HCEC 1CT (cell line): Measurements from ENCODE around the gene LENG9.
A peak's percentile ranks its signal among the peaks of the same experiment; 100 is the strongest.
"Not testable (repeated sequence)": the region's sequence is repeated elsewhere in the genome, so short reads cannot be mapped to it uniquely, and the experiment has no call there.

Experiments
- DNase-seq: peaks from one replicate; pipeline ENCODE4 v3.0.0-alpha.2; 2017

LENG9 gene

DNA sequence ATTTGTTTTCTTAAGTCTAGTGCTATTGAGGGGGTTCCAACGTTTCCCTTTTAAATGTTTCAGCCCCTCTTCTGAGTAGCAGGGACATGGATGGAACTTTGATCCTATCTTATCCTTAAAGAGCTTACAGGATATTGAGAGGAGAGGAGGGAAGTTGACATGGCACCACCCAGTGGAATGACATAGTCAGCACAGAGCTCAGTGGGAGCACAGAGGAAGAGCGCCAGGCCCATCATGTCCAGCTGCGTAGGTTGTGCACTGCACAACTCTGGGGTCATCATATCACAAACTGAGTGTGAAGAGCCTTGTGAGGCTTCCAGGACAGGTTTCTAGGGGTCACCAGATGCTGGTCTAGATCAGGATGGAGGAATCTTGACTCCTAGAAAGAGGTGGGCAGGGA lies 14.1 kb upstream of the LENG9 start:
- DNase-seq = no peak

DNA sequence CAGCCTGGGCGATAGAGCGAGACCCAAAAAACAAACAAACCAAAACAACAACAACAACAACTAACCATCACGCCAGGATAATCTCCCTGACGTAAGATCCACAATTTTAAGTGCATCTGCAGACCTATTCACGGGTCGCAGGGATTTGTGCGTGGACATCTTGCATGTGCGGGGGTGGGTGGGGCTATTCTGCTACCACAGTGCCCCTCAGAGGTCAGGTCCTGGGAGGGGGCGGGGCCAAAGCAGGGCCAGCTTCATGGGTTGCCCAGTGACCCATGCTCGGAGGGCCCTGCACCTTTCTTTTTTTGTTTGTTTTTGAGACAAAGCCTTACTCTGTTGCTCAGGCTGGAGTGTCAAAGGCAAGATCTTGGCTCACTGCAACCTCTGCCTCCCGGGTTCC lies 12.1 kb upstream of the LENG9 start:
- no peak for DNase-seq

- no peak for DNase-seq
These were observed 10.4 kb upstream of the LENG9 start for GRCh38 chr19:54473892-54474372.

GRCh38 chr19:54473071-54473891 lies 9.7 kb upstream of the LENG9 start, which contains the start of gene CDC42EP5:
Gene CDC42EP5 (minus strand): TSS chr19:54473296. CDS start chr19:54465547, 7,749 bp downstream.
- DNase-seq = peak; percentile 63

DNA sequence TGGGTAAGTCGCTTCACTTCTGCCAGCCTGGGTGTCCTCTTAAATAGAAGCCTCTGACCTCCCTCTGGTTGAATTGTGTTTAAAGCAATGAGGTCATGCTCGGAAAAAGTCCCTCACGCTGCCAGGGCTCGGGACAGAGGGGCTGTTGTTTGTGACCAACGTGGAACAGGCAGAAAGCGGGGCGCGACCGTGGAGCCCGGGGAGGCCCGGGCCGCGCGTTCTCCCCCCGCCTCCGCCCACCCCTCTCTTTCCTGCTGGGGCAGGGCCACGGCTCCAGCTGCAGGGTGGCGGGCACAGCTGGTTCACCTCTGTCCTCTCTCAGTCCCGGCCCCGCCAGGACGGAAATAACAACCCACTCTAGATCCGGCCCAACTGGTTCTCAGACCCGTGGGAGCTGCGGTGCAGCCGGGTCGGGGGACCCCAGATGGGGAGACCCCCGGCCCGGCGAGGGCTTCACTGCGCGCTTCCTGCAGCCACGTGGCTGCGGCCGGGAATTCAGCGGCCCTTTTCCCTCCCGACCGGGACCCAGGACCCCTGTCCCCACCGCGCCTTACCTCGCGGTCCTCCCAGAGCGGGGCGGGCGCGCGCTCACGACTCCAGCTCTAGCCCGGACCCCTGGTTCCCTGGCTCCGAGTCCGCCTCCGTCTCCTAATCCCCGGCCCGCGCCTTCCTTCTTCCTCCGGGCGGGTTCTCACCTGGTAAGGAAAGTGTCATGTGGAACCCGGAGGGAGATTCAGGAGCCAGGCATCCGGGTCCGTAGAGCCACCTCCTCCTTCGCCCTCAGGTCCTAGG lies 7.6 kb upstream of the LENG9 start:
- DNase-seq = no peak

- DNase-seq = no peak
These were observed 6.8 kb upstream of the LENG9 start for GRCh38 chr19:54470276-54470887.

DNA sequence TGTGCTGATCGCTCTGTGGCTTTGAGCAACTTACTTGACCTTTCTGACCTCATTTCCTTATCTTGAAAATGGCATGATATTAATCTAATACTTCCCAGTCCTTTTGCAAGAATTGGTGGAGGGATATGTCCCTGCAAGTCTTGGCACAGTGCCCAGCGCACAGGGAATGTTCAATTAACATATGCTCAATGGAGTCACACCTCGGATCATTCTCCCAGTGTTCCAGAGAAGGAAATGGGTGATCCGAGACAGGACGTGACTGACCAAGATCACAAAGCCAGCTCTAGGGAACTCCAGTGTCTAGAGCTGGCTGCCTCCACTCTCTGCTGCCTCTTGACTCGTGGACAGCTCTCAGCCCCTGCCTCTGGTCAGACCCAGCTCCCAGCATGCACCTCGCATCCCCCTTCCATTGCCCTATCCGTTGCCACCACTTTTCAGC lies 5.9 kb upstream of the LENG9 start:
- DNase-seq = no peak

DNA sequence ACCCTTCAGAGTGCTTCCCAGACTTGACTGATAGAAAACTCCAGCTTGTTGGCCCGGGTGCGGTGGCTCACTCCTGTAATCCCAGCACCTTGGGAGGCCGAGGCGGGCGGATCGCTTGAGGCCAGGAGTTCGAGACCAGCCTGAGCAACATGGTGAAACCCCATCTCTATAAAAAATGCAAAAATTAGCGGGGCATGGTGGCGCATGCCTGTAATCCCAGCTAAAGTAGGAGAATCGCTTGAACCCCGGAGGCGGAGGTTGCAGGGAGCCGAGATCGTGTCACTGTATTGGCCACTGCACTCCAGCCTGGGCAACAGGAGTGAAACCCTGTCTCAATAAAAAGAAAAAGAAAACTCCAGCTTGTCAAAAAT lies 2.5 kb upstream of the LENG9 start:
- not testable (repeated sequence) for DNase-seq

GRCh38 chr19:54465426-54466109 lies 2.0 kb upstream of the LENG9 start:
- no peak for DNase-seq

DNA sequence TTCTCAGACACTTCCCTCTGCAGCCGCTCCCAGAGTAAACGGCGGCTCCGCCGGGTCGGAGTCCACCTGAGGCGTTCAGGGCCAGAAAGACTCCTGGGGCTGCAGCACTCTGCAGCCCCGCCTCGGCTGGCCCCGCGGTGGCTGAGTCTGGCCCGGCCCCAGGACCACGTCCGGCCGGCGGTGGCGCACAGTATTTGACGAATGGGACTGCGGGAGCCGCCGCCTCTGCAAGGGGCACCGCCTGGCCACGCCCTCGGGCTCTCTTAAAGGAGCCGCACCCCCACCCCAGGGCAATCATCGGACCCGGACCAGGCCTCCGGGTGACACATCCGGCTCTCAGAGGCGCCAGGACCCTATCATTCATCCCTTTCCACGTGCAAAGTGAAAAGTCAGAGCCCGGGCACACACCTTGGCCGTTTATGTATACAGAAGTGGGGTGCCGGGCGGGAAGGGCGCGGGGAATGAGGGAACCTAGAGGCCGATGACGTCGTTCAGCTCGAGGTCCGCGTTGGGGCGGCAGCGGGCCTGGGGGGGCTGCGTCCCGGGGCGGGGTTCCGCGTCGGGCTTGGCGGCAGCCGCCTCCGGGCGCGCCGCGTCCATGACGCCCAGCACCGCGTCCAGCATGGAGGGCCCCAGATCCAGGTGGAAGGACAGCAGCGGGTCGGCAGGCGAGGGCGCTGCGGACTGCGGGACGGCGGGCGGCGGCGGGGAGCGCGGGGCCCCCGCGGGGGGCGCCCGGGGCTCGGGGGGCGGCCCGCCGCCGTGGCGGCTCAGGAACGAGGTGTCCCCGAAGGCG lies 1.2 kb upstream of the LENG9 start:
- peak; percentile 89 for DNase-seq

DNA sequence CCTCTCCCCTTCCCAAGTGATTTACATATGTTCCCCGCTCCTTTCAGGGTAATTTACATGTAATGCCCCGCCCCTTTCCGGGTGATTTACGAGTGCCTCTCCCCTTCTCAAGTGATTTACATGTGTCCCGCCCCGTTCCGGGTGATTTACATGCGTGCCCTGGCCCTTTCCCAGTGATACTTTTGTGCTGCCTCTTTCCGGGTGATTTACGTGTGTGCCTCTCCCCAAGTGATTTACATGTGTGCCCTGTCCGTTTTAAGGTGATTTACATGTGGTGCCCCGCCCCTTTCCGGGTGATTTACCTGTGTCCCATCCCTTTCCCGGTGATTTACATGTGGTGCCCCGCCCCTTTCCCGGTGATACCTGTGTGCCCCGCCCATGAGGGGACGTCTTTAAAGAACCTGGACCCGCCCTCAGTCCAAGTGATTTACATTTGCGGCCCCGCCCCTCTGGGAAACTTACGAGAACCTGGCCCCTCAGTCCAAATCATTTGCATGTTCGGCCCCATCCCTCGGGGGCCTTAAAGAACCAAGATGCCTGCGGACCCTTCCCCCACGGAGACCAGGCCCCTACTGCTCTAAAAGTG lies 559 bp upstream of the LENG9 start:
- peak; percentile 76 for DNase-seq

- peak; percentile 59 for DNase-seq
These were observed 685 bp downstream of the LENG9 start for GRCh38 chr19:54462655-54463530.

GRCh38 chr19:54462047-54462654 lies 1.4 kb downstream of the LENG9 start:
- no peak for DNase-seq

DNA sequence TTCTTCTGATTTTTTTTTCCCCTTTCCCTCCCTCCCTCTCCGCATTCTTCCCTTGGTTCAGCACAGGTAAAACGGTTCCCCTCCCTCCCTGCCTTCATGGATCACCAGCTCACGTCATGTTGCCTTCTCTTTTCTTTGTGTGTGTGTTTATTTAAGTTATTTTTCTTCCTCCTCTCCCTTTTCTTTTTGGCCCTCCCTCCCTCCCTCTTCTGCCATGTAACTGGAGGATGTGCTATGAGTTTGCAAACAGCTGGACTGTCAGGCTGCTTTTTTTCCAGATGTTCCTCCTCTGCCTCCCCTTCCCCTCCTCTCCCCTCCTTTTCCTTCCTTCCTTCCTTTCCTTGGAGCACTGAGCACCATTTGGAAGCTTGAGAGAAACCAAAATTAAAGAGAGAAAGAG lies 2.0 kb downstream of the LENG9 start:
- no peak for DNase-seq

- DNase-seq = no peak
These were observed 2.4 kb downstream of the LENG9 start for GRCh38 chr19:54461210-54461609.

DNA sequence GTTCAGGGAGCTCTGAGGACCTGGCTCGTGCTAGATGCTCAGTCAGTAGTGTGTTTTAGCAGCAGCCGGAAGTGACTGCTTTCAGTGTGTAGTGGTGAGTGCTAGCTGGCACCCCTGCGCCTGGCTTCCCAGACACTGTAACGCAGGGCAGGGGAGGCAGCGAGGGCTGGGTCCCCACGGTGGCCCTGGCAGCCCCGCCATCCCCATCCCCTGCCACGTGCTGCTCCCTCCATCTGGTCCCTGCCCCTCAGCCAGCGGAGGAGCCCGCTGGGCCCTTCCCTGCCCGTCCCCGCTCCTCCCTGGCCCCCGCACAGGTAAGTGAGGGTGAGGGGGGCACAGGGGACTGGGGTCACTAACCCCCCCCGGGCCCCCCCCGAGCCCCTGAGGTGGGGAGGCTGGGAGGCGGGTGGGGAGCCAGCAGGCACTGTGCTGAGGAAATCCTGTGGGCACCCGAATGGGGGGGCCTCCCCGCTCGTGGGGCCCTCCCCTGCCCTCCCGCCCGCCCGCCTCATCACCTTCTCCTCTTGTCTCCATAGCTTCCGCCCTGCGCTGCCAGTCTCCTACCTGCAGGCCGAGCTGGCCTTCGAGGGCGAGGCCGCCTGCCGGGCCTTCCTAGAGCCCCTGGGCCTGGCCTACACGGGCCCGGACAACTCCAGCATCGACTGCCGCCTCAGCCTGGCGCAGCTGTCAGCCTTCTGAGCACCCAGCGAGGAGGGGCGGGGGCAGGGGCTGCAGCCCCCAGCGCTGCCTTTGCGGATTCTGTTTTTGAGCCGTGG lies 3.2 kb downstream of the LENG9 start:
- no peak for DNase-seq

DNA sequence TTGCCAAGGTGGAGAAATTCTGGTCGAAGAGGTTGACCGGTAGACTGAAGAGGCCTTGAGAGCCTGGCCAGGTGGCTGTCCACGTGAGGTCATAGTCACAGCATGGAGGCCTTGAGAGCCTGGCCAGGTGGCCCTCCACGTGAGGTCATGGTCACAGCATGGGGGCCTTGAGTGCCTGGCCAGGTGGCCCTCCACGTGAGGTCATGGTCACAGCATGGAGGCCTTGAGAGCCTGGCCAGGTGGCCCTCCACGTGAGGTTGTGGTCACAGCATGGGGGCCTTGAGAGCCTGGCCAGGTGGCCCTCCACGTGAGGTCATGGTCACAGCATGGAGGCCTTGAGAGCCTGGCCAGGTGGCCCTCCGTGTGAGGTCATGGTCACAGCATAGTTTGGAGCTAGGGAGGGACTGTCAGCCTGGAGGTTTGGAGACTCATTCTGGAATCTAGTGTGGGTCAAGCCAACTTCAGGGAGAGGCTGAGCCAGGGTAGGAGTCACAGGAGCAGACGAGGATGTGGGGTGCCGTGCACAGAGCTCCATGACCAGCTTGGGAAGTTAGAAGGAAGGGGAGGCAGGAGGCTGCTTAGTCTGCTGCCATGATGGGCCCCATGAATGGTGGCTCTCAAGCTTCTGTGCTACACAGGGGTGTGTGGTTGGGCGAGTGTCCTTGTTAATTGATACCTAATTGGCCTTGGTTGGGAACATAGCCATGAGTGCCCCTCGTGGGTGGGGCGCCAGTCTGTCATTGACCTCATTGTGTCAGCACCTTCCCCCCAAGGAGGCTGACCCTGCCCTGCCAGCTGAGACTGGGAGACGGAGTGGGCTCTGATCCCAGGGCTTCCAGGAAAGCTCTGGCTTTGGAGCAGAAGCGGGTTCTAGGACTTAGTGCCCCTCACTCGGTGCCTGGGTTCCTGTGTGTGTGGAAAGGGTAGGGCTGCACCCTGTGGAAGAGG lies 4.0 kb downstream of the LENG9 start:
- no peak for DNase-seq

GRCh38 chr19:54458648-54459281 lies 4.8 kb downstream of the LENG9 start:
- DNase-seq = no peak
